K562 (cell line): ENCODE results near the gene CLC.

Experiments
- CCNT2 ChIP-seq: IDR thresholded peaks from 2 replicates; pipeline ENCODE4 v1.6.1; 2011; ENCODE audit warnings: borderline replicate concordance, low read depth, mild to moderate bottlenecking, moderate library complexity, mixed read lengths, low read length; ENCODE audit not compliant: insufficient read length; ENCODE audit errors: extremely low read depth
- CTCF ChIP-seq, 3 experiments: IDR thresholded peaks in 2 of 3; conservative IDR thresholded peaks in 1 of 3; 2 replicates each; pipeline ENCODE4 v1.5.1; 2011 to 2012; ENCODE audit warnings: low read length in 3 of 3, mild to moderate bottlenecking in 3 of 3, control low read depth in 2 of 3, improper control_type of control experiment in 1 of 3, inconsistent platforms in 1 of 3, low read depth in 1 of 3, mixed read lengths in 1 of 3, moderate library complexity in 1 of 3; ENCODE audit not compliant: insufficient read depth in 2 of 3
- FOSL1 ChIP-seq: fragments of 200-800 bp; sonication (Bioruptor generic); conservative IDR thresholded peaks from 2 replicates; pipeline ENCODE4 v1.6.1; 2016; ENCODE audit warnings: missing genetic modification characterization, missing compliant biosample characterization
- FOXK2 ChIP-seq, 2 experiments: fragments of 450-650 bp; IDR thresholded peaks in 1 of 2; conservative IDR thresholded peaks in 1 of 2; 2 replicates each; pipeline ENCODE4 v1.6.1; 2016; ENCODE audit warnings: low read depth in 2 of 2, mild to moderate bottlenecking in 1 of 2
- JUNB ChIP-seq: fragments of 450-650 bp; formaldehyde crosslinking; conservative IDR thresholded peaks from 2 replicates; pipeline ENCODE4 v1.4.0; 2020; ENCODE audit warnings: mild to moderate bottlenecking
- KAT8 ChIP-seq: fragments of 450-650 bp; IDR thresholded peaks from 2 replicates; pipeline ENCODE4 v1.6.1; 2016; ENCODE audit warnings: low read depth, mild to moderate bottlenecking
- KDM1A ChIP-seq, 2 experiments: fragments of 450-650 bp; IDR thresholded peaks; 2 replicates each; pipeline ENCODE4 v1.6.1; 2016; ENCODE audit warnings: mild to moderate bottlenecking in 2 of 2
- PHB2 ChIP-seq: fragments of 450-650 bp; IDR thresholded peaks from 2 replicates; pipeline ENCODE4 v1.6.1; 2017; ENCODE audit warnings: low read depth
- POLR2A ChIP-seq: fragments of 450-650 bp; conservative IDR thresholded peaks from 2 replicates; pipeline ENCODE4 v1.6.1; 2016
- RFX5 ChIP-seq: IDR thresholded peaks from 2 replicates; pipeline ENCODE4 v1.6.1; 2011; ENCODE audit warnings: low read depth, mild to moderate bottlenecking, improper control_type of control experiment, low read length

- no peak for TF ChIP-seq FOSL1 (tag)
- no peak for TF ChIP-seq KDM1A (IDR thresholded peaks at IDR 0.05)
- TF ChIP-seq RFX5 = no peak
- no peak for TF ChIP-seq KAT8
- no peak for TF ChIP-seq FOXK2 (conservative IDR thresholded peaks at IDR 0.05 in 1 of 2, IDR thresholded peaks at IDR 0.05 in 1 of 2; ENCODE audit: low read depth in 2 of 2)
- TF ChIP-seq PHB2 = no peak
- TF ChIP-seq CTCF (IDR thresholded peaks at IDR 0.05 in 2 of 3, conservative IDR thresholded peaks at IDR 0.05 in 1 of 3; ENCODE audit: insufficient read depth in 2 of 3, low read depth in 1 of 3, low read length in 3 of 3) = no peak
- no peak for TF ChIP-seq JUNB (CRISPR knock-in tag)
- no peak for TF ChIP-seq POLR2A
- TF ChIP-seq CCNT2 = no peak
These were observed 42.1 kb downstream of the CLC start for GRCh38 chr19:39695759-39696158.
